HG02943 (cell line): Measurements from ENCODE around the gene HSPB6.

Source experiments
- ATAC-seq: cut with Tn5 transposase; IDR thresholded peaks from one replicate; pipeline ENCODE4 v1.9.1; 2021; ENCODE audit warnings: mild to moderate bottlenecking, low read depth, moderate library complexity; ENCODE audit not compliant: unreplicated experiment

HSPB6 gene

GRCh38 chr19:35746531-35746930, 10.3 kb downstream of the HSPB6 start:
- ATAC-seq: no peak

GRCh38 chr19:35746087-35746462, 10.8 kb downstream of the HSPB6 start:
- ATAC-seq: no peak

GRCh38 chr19:35745328-35746086, 11.3 kb downstream of the HSPB6 start, which contains the start of the genes PSENEN and U2AF1L4:
Gene PSENEN (plus strand): TSS chr19:35745651. CDS start chr19:35745931, 280 bp downstream.
Gene U2AF1L4 (minus strand): TSS chr19:35745418. CDS start chr19:35745391, 27 bp downstream.
- peak; percentile 36 for ATAC-seq

GRCh38 chr19:35744430-35745327, 12.2 kb downstream of the HSPB6 start:
- ATAC-seq: no peak

- no peak for ATAC-seq
These were observed 13.0 kb downstream of the HSPB6 start for GRCh38 chr19:35743640-35744429.

GRCh38 chr19:35742121-35742724, 14.6 kb downstream of the HSPB6 start, which contains the start of gene IGFLR1:
Gene IGFLR1 (minus strand): TSS chr19:35742452. CDS start chr19:35741180, 1,272 bp downstream.
- ATAC-seq: no peak

- no peak for ATAC-seq
These were observed 15.7 kb downstream of the HSPB6 start for GRCh38 chr19:35741203-35741515.

- ATAC-seq: peak; percentile 56
These were observed 16.2 kb downstream of the HSPB6 start for GRCh38 chr19:35740423-35741202.

- no peak for ATAC-seq
These were observed 16.8 kb downstream of the HSPB6 start for GRCh38 chr19:35740108-35740422.

GRCh38 chr19:35739275-35740107, 17.3 kb downstream of the HSPB6 start:
- no peak for ATAC-seq

- no peak for ATAC-seq
These were observed 18.0 kb downstream of the HSPB6 start for GRCh38 chr19:35738887-35739229.

- ATAC-seq: no peak
These were observed 18.6 kb downstream of the HSPB6 start for GRCh38 chr19:35738021-35738886.

GRCh38 chr19:35736913-35737886, 19.6 kb downstream of the HSPB6 start:
- no peak for ATAC-seq

- no peak for ATAC-seq
These were observed 21.9 kb downstream of the HSPB6 start for GRCh38 chr19:35734889-35735288.

- no peak for ATAC-seq
These were observed 22.6 kb downstream of the HSPB6 start for GRCh38 chr19:35734273-35734672.

- ATAC-seq: no peak
These were observed 23.4 kb downstream of the HSPB6 start for GRCh38 chr19:35733180-35734125.
